Thoracic aorta (tissue), 2 donors: ENCODE data around the gene LRRC72. TPM values are rescaled to one million over a fixed set of nuclear protein-coding genes. Genes with fewer than 3 reads are reported as not detected.

ENCODE experiments used
- ATAC-seq: fragments of 150-250 bp; one replicate; pipeline ENCODE4 v1.8.0; 2017; ENCODE audit warnings: low read depth; ENCODE audit not compliant: insufficient number of reproducible peaks, low FRiP score
- DNase-seq: peaks from one replicate; pipeline ENCODE4 v3.0.0-alpha.2; 2020; ENCODE audit warnings: low spot score
- H3K27ac ChIP-seq, 2 donors: fragments of 200-600 bp; sonication (generic); 1 replicate in 1 of 2; 2 replicates in 1 of 2; pipeline ENCODE4 v1.5.1; 2016; ENCODE audit warnings: mild to moderate bottlenecking in 2 of 2, moderate library complexity in 2 of 2
- H3K27me3 ChIP-seq: fragments of 200-600 bp; sonication (generic); replicated peaks from 2 replicates; pipeline ENCODE4 v1.6.0; 2016; ENCODE audit warnings: mild to moderate bottlenecking; ENCODE audit not compliant: insufficient read depth
- H3K36me3 ChIP-seq: fragments of 200-600 bp; sonication (generic); one replicate; pipeline ENCODE4 v1.5.1; 2016
- H3K4me1 ChIP-seq, 2 donors: fragments of 200-600 bp; sonication (generic); 1 replicate in 1 of 2; 2 replicates in 1 of 2; pipeline versions ENCODE4 v1.5.1 to v1.6.0; 2016; ENCODE audit warnings: low read depth in 2 of 2, mild to moderate bottlenecking in 1 of 2; ENCODE audit not compliant: control insufficient read depth in 1 of 2
- H3K4me3 ChIP-seq: fragments of 200-600 bp; sonication (generic); 2 replicates; pipeline ENCODE4 v1.5.1; 2016; ENCODE audit warnings: mild to moderate bottlenecking
- H3K9me3 ChIP-seq: fragments of 200-600 bp; sonication (generic); 2 replicates; pipeline ENCODE4 v1.5.1; 2016
- CTCF ChIP-seq: fragments of 200-600 bp; sonication (generic); IDR thresholded peaks from one replicate; pipeline ENCODE4 v1.5.1; 2019; ENCODE audit warnings: antibody characterized with exemption
- total RNA-seq, 2 donors: library from RNA; depleted of rRNA; stranded (reverse); fragments of >200 nt; gene quantifications; one replicate each; pipeline versions ENCODE4 v1.1.0 to v1.2.3, GENCODE V29; 2016

The LRRC72 gene
- total RNA-seq, 2 donors from 2014 or later = not detected

- H3K27ac ChIP-seq = no peak overlapping the region
- H3K36me3 ChIP-seq = no peaks in the 10 kb centered on the region
- no peak for TF ChIP-seq CTCF
- peaks cover 0 to 1% of the 10 kb centered on the region in 2 donors for H3K4me1 ChIP-seq
- no peaks in the 10 kb centered on the region for H3K9me3 ChIP-seq
- no peak overlapping the region for H3K4me3 ChIP-seq
- ATAC-seq (no peak), DNase-seq (no peak)
- H3K27me3 ChIP-seq = no peaks in the 10 kb centered on the region
Observed at GRCh38 chr7:16587129-16587528, 60.5 kb downstream of the LRRC72 start.

GRCh38 chr7:16587790-16588189 lies 61.2 kb downstream of the LRRC72 start:
- Histone ChIP-seq H3K27me3 (no peaks in the 10 kb centered on the region), H3K4me1 (no peaks in the 10 kb centered on the region), H3K4me3 (no peak overlapping the region), H3K36me3 (no peaks in the 10 kb centered on the region), H3K9me3 (no peaks in the 10 kb centered on the region), H3K27ac (no peak overlapping the region)
- DNase-seq (no peak), ATAC-seq (no peak)
- no peak for TF ChIP-seq CTCF

GRCh38 chr7:16589881-16590280 lies 63.3 kb downstream of the LRRC72 start:
- no peak for TF ChIP-seq CTCF
- no peak for ATAC-seq
- no peaks in the 10 kb centered on the region for H3K9me3 ChIP-seq

GRCh38 chr7:16590424-16590823 lies 63.8 kb downstream of the LRRC72 start:
- Histone ChIP-seq H3K4me1 (no peaks in the 10 kb centered on the region), H3K27me3 (no peaks in the 10 kb centered on the region), H3K27ac (no peak overlapping the region), H3K9me3 (no peaks in the 10 kb centered on the region), H3K36me3 (no peaks in the 10 kb centered on the region), H3K4me3 (no peak overlapping the region)
- no peak for TF ChIP-seq CTCF
- ATAC-seq (no peak), DNase-seq (no peak)

More at GRCh38 chr7:16589881-16590280, 63.3 kb downstream of the LRRC72 start:
- Histone ChIP-seq H3K27ac (no peak overlapping the region), H3K36me3 (no peaks in the 10 kb centered on the region), H3K4me1 (no peaks in the 10 kb centered on the region), H3K27me3 (no peaks in the 10 kb centered on the region), H3K4me3 (no peak overlapping the region)
- DNase-seq = no peak

- Histone ChIP-seq H3K4me1 (no peaks in the 10 kb centered on the region), H3K4me3 (no peak overlapping the region), H3K27ac (no peak overlapping the region), H3K9me3 (no peaks in the 10 kb centered on the region), H3K27me3 (no peaks in the 10 kb centered on the region), H3K36me3 (no peaks in the 10 kb centered on the region)
- DNase-seq = no peak
- no peak for TF ChIP-seq CTCF
- no peak for ATAC-seq
Observed at GRCh38 chr7:16592395-16592794, 65.8 kb downstream of the LRRC72 start.
